Omental fat pad (tissue), 4 donors: ENCODE data around the gene RUVBL1. TPM values are rescaled to one million over a fixed set of nuclear protein-coding genes. Genes with fewer than 3 reads are reported as not detected.

Experiments used
- ATAC-seq: fragments of 150-250 bp; one replicate; pipeline ENCODE4 v1.9.1; 2016; ENCODE audit warnings: mild to moderate bottlenecking, moderate library complexity; ENCODE audit not compliant: low FRiP score
- DNase-seq: peaks from one replicate; pipeline ENCODE4 v3.0.0-alpha.2; 2019; ENCODE audit warnings: low spot score
- total RNA-seq, 4 donors: library from RNA; depleted of rRNA; stranded (reverse); fragments of >200 nt; gene quantifications; one replicate each; pipeline ENCODE4 v1.1.0, GENCODE V29; 2016
- TF ChIP-seq, protein P1 (sequence below), 3 donors: fragments of 450-650 bp; IDR thresholded peaks; one replicate each; pipeline ENCODE4 v1.5.1; 2016 to 2017; ENCODE audit warnings: antibody characterized with exemption in 3 of 3, mild to moderate bottlenecking in 3 of 3, moderate library complexity in 2 of 3

Gene RUVBL1
- total RNA-seq, 4 donors from 2014 or later = 27.1 to 36.8 (median 30.0) TPM

DNA sequence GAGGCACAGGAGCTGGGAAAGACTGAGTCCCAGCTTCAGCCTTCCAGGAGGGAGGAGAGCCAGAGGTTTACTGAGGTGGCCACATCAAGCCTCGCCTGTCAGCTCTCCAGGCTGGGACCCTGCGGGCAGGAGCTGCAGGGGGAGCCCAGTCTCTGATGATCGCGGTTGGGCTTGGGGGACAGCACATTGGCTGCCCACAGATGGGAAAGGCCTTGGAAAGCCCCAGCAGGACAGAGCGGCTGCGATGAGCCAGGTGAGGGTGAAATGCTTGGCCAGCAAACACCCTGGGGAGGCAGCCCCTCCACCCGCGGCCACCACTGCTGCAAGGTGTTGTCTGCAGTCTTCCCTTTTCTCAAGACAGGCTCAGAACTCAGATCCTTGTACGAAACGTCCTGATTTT lies 40.2 kb downstream of the RUVBL1 start:
- DNase-seq (no peak), ATAC-seq (no peak)

DNA sequence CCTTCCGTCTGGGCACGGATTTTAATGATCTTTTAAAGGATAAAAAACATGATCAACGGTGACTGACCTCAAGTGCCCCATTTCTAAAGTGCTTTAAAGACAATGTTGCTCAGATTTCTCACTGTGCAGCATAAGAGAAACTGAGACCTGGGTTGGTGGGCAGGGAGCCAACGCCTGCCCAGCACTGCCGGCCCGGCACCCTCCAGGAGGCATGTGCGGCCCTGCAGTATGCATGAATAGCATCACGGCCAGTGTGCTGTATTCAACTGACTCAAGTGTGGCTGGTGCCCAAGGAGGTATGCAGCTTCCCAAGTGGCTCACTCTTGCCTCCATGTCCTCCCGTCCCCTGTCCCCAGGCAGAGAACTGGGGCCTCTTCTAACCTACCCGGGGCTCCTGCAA lies 41.1 kb downstream of the RUVBL1 start:
- DNase-seq = no peak
- TF ChIP-seq, protein P1, sequence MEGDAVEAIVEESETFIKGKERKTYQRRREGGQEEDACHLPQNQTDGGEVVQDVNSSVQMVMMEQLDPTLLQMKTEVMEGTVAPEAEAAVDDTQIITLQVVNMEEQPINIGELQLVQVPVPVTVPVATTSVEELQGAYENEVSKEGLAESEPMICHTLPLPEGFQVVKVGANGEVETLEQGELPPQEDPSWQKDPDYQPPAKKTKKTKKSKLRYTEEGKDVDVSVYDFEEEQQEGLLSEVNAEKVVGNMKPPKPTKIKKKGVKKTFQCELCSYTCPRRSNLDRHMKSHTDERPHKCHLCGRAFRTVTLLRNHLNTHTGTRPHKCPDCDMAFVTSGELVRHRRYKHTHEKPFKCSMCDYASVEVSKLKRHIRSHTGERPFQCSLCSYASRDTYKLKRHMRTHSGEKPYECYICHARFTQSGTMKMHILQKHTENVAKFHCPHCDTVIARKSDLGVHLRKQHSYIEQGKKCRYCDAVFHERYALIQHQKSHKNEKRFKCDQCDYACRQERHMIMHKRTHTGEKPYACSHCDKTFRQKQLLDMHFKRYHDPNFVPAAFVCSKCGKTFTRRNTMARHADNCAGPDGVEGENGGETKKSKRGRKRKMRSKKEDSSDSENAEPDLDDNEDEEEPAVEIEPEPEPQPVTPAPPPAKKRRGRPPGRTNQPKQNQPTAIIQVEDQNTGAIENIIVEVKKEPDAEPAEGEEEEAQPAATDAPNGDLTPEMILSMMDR (IDR thresholded peaks at IDR 0.05) = no peak

More for the DNA sequence above, 40.2 kb downstream of the RUVBL1 start:
- TF ChIP-seq, protein P1 (IDR thresholded peaks at IDR 0.05) = no peak

DNA sequence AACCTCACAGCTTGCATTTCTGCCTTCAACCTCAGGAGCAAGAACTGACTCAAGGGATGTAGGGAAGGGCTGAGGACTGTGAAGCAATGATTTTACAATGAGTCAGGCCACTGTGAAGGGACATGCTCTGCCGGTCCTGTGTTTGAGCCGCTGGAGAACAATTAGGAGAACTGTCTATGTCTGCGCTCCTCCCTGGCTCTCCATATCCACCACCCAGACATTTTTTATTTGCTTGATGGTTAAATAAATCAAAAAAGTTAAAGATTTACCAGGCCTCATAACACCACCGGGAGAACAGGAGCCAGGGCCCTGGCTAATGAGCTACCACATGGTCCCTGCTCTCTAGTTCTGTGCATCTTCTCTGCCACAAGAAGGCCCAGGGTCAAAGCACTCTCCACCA lies 41.8 kb downstream of the RUVBL1 start:
- DNase-seq (no peak), ATAC-seq (no peak)
- TF ChIP-seq, protein P1 (IDR thresholded peaks at IDR 0.05) = no peak

More for the DNA sequence above, 41.1 kb downstream of the RUVBL1 start:
- no peak for ATAC-seq

DNA sequence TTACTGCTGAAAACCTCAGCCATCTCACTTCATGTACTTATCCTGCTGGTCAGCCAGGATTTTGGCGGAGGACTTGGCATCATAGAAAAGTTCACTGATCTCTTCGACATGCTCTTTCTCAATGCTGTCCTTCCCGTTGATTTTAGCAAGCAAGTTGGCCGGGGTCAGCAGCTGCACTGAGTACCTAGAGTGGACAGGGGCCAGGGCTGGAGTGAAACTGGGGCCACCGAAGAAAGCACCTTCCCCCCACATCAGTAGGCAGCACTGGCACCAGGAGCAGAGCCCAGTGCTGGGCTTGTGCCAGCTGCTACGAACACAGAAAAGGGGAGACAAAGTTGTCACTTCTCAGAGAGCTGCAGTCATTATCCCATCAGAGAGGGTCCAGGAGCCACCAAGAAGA lies 42.4 kb downstream of the RUVBL1 start:
- ATAC-seq (no peak), DNase-seq (no peak)
- TF ChIP-seq, protein P1 (IDR thresholded peaks at IDR 0.05) = no peak

DNA sequence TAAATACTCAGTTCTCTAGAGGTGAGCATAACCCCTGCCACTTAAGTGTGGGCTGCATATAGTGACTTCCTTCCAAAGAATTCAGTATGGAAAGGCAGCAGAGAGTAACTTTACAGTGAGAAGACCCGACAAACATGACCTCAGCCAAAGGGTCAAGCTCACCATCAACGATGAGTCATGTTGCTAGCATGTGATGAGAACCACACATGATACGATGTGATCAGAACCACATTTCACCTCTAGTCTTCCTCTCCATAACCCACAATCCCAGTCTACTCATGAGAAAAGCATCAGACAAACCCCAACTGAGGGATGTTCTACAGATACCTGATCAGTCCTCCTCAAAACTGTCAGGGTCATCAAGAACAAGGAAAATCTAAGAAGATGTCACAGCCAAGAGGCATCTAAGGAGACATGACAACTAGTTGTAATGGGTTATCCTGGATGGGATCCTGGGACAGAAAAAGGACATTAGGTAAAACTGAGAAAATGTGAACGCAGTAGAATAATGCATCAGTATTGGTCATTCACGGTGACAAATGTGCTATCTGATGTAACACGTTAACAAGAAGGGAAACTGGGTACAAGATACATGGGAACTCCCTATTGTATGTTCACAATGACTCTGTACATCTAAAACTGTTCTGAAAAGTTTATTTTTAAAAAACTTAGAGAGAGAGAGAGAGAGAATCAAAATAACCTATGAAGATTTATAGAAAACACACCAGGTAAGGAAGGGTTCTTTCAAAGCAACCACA lies 43.1 kb downstream of the RUVBL1 start:
- ATAC-seq (no peak), DNase-seq (no peak)
- TF ChIP-seq, protein P1 (IDR thresholded peaks at IDR 0.05) = no peak

DNA sequence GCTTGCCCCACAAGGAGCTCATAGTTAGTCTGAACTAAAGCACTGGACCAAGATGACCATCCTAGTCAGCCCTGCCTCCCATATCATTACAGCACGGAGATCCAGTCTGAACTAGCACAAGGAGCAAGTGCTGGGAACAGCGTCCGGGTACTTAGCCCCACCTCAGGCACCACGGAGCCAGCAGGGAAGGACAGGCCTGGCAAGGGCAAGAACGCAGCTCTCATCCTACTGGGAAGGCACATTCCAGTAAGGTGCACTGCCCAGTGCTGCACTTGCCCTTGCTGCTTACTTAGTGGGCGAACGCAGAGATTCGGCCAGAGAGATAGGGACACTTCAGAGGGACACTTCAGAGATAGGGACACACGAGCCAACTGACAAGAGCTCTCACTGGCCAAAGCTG lies 43.8 kb downstream of the RUVBL1 start:
- ATAC-seq = no peak
- DNase-seq = no peak
- TF ChIP-seq, protein P1 (IDR thresholded peaks at IDR 0.05) = no peak

DNA sequence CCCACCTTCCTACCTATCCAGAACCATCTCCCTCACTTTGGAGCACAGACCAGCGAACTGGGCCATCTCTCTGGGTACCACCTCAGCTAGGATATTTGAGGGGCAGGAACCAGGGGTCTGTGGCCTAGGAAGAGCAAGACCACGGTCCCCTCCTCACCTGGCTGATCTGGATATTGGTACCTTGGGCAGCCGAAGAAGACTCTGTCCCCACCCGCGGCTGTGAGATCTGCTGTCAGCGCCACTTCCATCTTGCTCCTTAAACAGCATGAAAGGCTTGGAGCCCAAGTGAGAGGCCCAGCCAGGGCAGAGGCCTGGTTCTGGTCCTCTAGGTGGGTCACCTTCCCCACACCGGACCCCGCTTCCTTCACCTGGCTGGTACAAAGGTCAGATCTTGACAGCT lies 44.7 kb downstream of the RUVBL1 start:
- no peak for ATAC-seq
- DNase-seq = no peak
- TF ChIP-seq, protein P1 (IDR thresholded peaks at IDR 0.05) = no peak
